Kidney (tissue), 14 donors: ENCODE results near the gene TACR2. TPM values are rescaled to one million over a fixed set of nuclear protein-coding genes. Genes with fewer than 3 reads are reported as not detected.

Experiments
- DNase-seq, 5 donors: peaks; one replicate each; pipeline ENCODE4 v3.0.0-alpha.2; 2013 to 2020
- FAIRE-seq: peaks from 2 replicates; lab custom pipeline; 2012; peaks lifted over from hg19 to GRCh38; lab: Jason Lieb, UNC
- H3K27ac ChIP-seq, 2 donors: one replicate each; pipeline ENCODE4 v1.7.0; 2013; ENCODE audit warnings: low read depth in 2 of 2, low read length in 2 of 2, inconsistent platforms in 1 of 2
- H3K27me3 ChIP-seq: one replicate; pipeline ENCODE4 v1.7.1; 2013; ENCODE audit warnings: low read length, inconsistent platforms; ENCODE audit not compliant: control insufficient read depth, insufficient read depth
- H3K36me3 ChIP-seq, 3 donors: one replicate each; pipeline versions ENCODE4 v1.7.0 to v1.7.1; 2013; ENCODE audit warnings: low read length in 3 of 3, control low read depth in 1 of 3, inconsistent platforms in 1 of 3; ENCODE audit not compliant: insufficient read depth in 3 of 3, control insufficient read depth in 2 of 3
- H3K4me1 ChIP-seq, 3 donors: one replicate each; pipeline versions ENCODE4 v1.7.0 to v1.7.1; 2013; ENCODE audit warnings: low read length in 3 of 3, inconsistent platforms in 1 of 3, low read depth in 1 of 3; ENCODE audit not compliant: control insufficient read depth in 2 of 3, insufficient read depth in 2 of 3
- H3K4me3 ChIP-seq, 3 donors: one replicate each; pipeline versions ENCODE4 v1.7.0 to v1.8.1; 2013; ENCODE audit warnings: low read length in 3 of 3, control low read depth in 1 of 3, inconsistent platforms in 1 of 3
- H3K9ac ChIP-seq, 3 donors: one replicate each; pipeline versions ENCODE4 v1.7.0 to v1.7.1; 2013; ENCODE audit warnings: low read length in 3 of 3, control low read depth in 1 of 3, inconsistent platforms in 1 of 3
- H3K9me3 ChIP-seq, 3 donors: one replicate each; pipeline versions ENCODE4 v1.7.0 to v1.7.1; 2013; ENCODE audit warnings: low read length in 3 of 3, control low read depth in 1 of 3, inconsistent platforms in 1 of 3; ENCODE audit not compliant: control insufficient read depth in 2 of 3, insufficient read depth in 1 of 3
- intact Hi-C: fragments of 100-400 bp; cut with DNase I; formaldehyde crosslinking; loops from one replicate; pipeline ENCODE4 v1.11.1; 2022
- polyA plus RNA-seq: library from polyadenylated mRNA; stranded (reverse); fragments of 350-450 nt; fragmentation: Illumina TruSeq; extraction: RNeasy Lipid Tissue Mini Kit (QIAGEN cat#74804); gene quantifications from one replicate; pipeline ENCODE4 v1.2.3, GENCODE V29; 2014; ENCODE audit warnings: low read depth, low replicate concordance; ENCODE audit not compliant: insufficient read depth
- total RNA-seq: library from RNA; stranded (reverse); fragmentation: NEBNext Ultra II Directional; extraction: Animal tissue kit (Norgen Biotek cat#: 25700); gene quantifications from one replicate; pipeline ENCODE4 v1.2.1, GENCODE V29; 2021
- TF ChIP-seq, protein P1 (sequence below): IDR thresholded peaks from 3 replicates; pipeline ENCODE4 v1.5.1; 2012; ENCODE audit warnings: mild to moderate bottlenecking, moderate library complexity, borderline replicate concordance; ENCODE audit not compliant: insufficient read depth; ENCODE audit errors: extremely low read depth
- donor health status: control.
- donor health status: control.
- donor health status: control.
- donor health status: control.
- donor health status: control.
- donor health status: DM: yes; HTN: yes; CAD: no.
- donor health status: Normal renal cell carcinoma (clear cell type).

TACR2 gene
- total and polyA plus RNA-seq, 2 donors from 2014 or later: 0.37 to 0.38 TPM

DNA sequence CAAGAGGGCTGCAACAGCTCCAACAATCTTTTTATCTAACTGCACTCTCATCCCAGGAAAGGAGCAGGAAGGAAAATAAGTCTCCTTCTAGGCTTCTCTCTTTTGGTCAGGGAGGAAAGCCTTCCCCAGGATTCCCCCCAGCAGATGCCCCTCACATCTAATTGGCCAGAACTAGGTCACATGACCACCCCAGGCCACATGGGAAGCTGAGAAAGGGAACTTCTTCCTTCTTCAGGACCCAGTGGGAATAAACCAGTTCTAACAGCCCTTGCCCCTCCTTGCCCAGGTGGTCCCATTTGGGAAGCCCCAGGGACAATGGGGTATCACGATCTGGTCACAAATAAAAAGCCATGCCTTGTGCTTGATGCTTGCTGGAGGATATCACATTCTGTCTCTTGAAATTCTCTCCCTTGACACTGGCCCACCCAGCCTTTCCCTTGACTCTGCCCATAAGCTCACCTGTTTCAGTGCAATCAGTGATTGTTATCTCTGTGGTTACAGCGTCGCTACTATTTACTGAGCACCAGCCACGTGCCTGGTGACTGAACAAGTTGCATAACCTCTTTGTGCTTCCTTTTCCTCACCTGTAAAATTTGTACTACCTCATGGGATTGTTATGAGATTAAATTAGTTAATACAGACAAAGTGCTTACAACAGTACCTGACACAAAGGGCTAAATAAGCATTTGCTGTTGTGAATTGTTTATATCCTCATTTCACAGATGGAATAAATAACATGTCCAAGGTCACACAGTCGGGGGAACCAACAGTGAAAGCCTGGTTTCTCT, 9.0 kb upstream of the TACR2 start:
- DNase-seq: no peak
- intact Hi-C loops: loop anchor here (5.0 kb wide), 1 partner anchor 82 kb away; no protein-coding TSS in a partner anchor
- no peak overlapping the region for H3K4me3 ChIP-seq
- H3K9ac ChIP-seq: no peak overlapping the region
- H3K27ac ChIP-seq: peak overlapping the region in 1 of 2 donors; percentile 38
- no peak for FAIRE-seq
- TF ChIP-seq, protein P1, sequence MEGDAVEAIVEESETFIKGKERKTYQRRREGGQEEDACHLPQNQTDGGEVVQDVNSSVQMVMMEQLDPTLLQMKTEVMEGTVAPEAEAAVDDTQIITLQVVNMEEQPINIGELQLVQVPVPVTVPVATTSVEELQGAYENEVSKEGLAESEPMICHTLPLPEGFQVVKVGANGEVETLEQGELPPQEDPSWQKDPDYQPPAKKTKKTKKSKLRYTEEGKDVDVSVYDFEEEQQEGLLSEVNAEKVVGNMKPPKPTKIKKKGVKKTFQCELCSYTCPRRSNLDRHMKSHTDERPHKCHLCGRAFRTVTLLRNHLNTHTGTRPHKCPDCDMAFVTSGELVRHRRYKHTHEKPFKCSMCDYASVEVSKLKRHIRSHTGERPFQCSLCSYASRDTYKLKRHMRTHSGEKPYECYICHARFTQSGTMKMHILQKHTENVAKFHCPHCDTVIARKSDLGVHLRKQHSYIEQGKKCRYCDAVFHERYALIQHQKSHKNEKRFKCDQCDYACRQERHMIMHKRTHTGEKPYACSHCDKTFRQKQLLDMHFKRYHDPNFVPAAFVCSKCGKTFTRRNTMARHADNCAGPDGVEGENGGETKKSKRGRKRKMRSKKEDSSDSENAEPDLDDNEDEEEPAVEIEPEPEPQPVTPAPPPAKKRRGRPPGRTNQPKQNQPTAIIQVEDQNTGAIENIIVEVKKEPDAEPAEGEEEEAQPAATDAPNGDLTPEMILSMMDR: no peak
- H3K36me3 ChIP-seq: no peaks in the 10 kb centered on the region
- H3K9me3 ChIP-seq: no peaks in the 10 kb centered on the region
- no peaks in the 10 kb centered on the region for H3K27me3 ChIP-seq
- H3K4me1 ChIP-seq: peaks cover 0 to 6% (median 0%) of the 10 kb centered on the region in 3 donors

DNA sequence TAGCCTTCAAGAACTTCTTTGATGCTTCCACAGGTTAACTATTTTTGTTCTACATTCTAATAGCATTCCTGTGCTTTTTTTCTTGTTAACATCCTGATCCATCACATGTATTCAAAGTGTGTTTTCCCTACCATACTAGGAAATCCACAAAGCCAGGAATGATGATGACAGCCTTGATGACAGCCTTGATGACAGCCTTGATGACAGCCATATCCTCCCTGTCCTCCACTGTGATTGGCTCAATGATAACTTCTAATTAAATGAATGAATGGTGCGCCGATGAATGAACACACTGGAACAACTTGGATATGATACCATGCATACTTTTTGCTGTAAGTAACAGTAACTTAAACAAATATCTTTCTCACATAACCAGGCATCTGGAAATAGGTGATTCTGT, 8.3 kb upstream of the TACR2 start:
- Histone ChIP-seq H3K9ac (no peak overlapping the region), H3K4me3 (no peak overlapping the region), H3K27me3 (no peaks in the 10 kb centered on the region), H3K9me3 (no peaks in the 10 kb centered on the region), H3K36me3 (no peaks in the 10 kb centered on the region), H3K27ac (no peak overlapping the region), H3K4me1 (peaks cover 0 to 6% (median 0%) of the 10 kb centered on the region in 3 donors)
- intact Hi-C loops: loop anchor here (5.0 kb wide), 1 partner anchor 82 kb away; no protein-coding TSS in a partner anchor
- FAIRE-seq: no peak
- no peak for DNase-seq
- TF ChIP-seq, protein P1: no peak

DNA sequence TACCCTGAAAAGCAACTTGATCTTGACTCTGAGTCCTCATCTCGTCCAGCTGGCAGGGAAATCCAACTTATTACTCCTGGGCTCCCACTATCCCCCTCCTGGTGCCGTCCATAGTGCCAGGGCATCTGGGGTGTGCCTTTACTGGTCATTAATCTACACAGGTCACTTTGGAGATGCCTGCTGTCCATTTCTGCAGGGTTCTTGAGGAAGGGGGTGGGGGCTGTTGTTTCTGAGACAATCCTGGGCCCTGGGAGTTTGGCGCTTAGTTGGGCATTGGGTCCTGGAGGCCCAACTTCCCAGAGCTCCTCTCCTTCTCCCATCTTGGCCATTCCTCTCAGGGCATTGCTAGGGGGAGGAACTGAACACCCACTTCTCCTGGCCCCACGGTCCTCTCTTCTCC, 6.0 kb upstream of the TACR2 start:
- peaks cover 0 to 6% (median 0%) of the 10 kb centered on the region in 3 donors for H3K4me1 ChIP-seq
- intact Hi-C loops: no loop called here
- no peak overlapping the region for H3K4me3 ChIP-seq
- no peaks in the 10 kb centered on the region for H3K36me3 ChIP-seq
- H3K27ac ChIP-seq: no peak overlapping the region
- TF ChIP-seq, protein P1: no peak
- no peaks in the 10 kb centered on the region for H3K27me3 ChIP-seq
- H3K9ac ChIP-seq: no peak overlapping the region
- peak in 1 of 5 donors; percentile 25 for DNase-seq
- H3K9me3 ChIP-seq: no peaks in the 10 kb centered on the region
- no peak for FAIRE-seq
